HG02852 (cell line): Measurements from ENCODE around the gene RSAD2.
"Not testable (repeated sequence)": the region's sequence is repeated elsewhere in the genome, so short reads cannot be mapped to it uniquely, and the experiment has no call there.

Source experiments
- ATAC-seq: cut with Tn5 transposase; IDR thresholded peaks from one replicate; pipeline ENCODE4 v1.9.1; 2021; ENCODE audit warnings: mild to moderate bottlenecking, moderate library complexity; ENCODE audit not compliant: unreplicated experiment

The RSAD2 gene

GRCh38 chr2:6902581-6902980 is 25.0 kb downstream of the RSAD2 start:
- not testable (repeated sequence) for ATAC-seq

- ATAC-seq: no peak
These were observed 28.1 kb downstream of the RSAD2 start for GRCh38 chr2:6905668-6906067.

GRCh38 chr2:6906165-6906741 is 28.7 kb downstream of the RSAD2 start:
- ATAC-seq: no peak

GRCh38 chr2:6908291-6908690 is 30.7 kb downstream of the RSAD2 start:
- no peak for ATAC-seq

- ATAC-seq: peak; percentile 98
These were observed 32.1 kb downstream of the RSAD2 start for GRCh38 chr2:6909431-6910385.

- ATAC-seq: no peak
These were observed 34.1 kb downstream of the RSAD2 start for GRCh38 chr2:6911721-6912120.

- ATAC-seq: no peak
These were observed 36.0 kb downstream of the RSAD2 start for GRCh38 chr2:6913415-6914157.

- ATAC-seq: no peak
These were observed 37.3 kb downstream of the RSAD2 start for GRCh38 chr2:6914828-6915227.

GRCh38 chr2:6915399-6915798 is 37.8 kb downstream of the RSAD2 start:
- ATAC-seq: no peak

- no peak for ATAC-seq
These were observed 38.6 kb downstream of the RSAD2 start for GRCh38 chr2:6916224-6916623.

- no peak for ATAC-seq
These were observed 39.1 kb downstream of the RSAD2 start for GRCh38 chr2:6916736-6917070.

- ATAC-seq: peak; percentile 85
These were observed 39.6 kb downstream of the RSAD2 start, which contains the start of gene RNF144A for GRCh38 chr2:6917071-6917760. TSS of gene RNF144A (plus strand) at chr2:6917412. CDS start at chr2:6996927, 79,515 bp downstream.

GRCh38 chr2:6917761-6918421 is 40.3 kb downstream of the RSAD2 start:
- ATAC-seq: no peak

GRCh38 chr2:6919901-6920742 is 42.5 kb downstream of the RSAD2 start:
- no peak for ATAC-seq

- ATAC-seq: no peak
These were observed 43.1 kb downstream of the RSAD2 start for GRCh38 chr2:6920743-6921064.

GRCh38 chr2:6921321-6921922 is 43.8 kb downstream of the RSAD2 start:
- ATAC-seq: no peak

- ATAC-seq: no peak
These were observed 44.7 kb downstream of the RSAD2 start for GRCh38 chr2:6922201-6922656.

GRCh38 chr2:6923319-6923718 is 45.7 kb downstream of the RSAD2 start:
- no peak for ATAC-seq
